ENCODE data around the gene DPEP3.
A peak's percentile ranks its signal among the peaks of the same experiment; 100 is the strongest.
"Not testable (repeated sequence)": the region's sequence is repeated elsewhere in the genome, so short reads cannot be mapped to it uniquely, and the experiment has no call there.

Gene DPEP3

DNA sequence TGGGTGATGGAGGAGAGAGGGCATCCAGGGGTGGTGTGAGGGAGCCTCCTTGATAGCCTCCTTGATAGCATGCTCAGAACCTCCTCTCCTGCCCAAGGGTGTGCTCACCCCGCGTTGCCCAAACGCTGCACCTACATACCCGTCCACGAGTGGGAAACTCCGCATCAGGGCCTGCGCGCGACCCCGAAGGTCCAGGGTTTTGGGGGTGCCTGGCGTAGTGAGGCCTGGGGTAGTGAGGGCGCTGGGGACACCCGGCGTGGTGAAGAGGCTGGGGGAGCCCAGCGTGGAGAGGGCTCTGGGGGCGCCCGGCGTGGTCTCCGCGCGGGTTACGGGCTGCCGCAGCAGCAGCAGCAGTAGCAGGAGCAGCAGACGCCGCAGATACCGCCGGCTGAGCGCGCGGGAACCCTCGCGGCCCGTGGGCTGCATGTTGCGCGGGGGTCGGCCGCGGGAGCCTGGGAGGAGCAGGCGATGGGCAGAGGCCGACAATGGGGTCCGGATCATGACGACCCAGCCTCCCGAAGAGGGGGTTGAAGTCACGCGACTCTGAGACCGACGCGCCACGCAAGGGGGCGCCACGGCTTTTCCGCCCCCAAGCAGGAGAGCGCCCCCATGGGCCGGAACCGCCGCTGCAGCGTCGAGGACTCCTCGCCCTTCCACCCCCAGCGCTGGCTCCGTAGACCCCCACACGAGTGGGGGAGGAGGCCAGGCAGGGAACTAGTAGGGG lies at the start of gene DPEP3:
DPEP3 (minus strand) TSS at position 545 of the 724 bp plus-strand sequence; CDS start at position 426, 119 bp downstream.
- no peak for DNase-seq (ENCODE audit: low spot score)

GRCh38 chr16:68028996-68029395 lies 48.7 kb upstream of the DPEP3 start:
- no peak for DNase-seq (ENCODE audit: low spot score)

- peak; percentile 88 for DNase-seq (ENCODE audit: low spot score)
Observed at GRCh38 chr16:68022728-68023537, 42.6 kb upstream of the DPEP3 start, which contains the start of the genes DDX28 and DUS2. TSS of gene DDX28 (minus strand) at chr16:68023232. CDS start at chr16:68023202, 30 bp downstream. TSS of gene DUS2 (plus strand) at chr16:68023284. CDS start at chr16:68038024, 14,740 bp downstream.

DNA sequence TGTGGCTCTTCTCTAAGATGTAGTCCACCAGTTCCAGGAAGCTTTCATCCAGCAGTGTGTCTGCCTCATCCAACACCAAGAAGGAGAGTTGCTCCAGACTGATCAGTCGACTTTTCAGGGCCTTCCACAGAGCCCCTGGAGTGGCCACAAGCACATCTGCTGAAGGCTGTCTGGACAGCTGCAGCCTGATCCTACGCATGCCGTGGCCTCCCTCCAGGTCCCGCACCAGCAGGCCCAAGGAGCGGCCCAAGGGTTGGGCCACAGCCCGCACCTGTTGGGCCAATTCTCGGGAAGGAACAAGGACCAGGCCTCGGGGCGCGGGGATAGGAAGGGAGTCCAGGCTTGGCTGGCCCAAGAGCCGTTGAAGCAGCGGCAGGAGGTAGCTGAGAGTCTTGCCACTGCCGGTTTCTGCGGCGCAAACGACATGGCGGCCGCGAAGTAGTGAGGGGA lies 42.0 kb upstream of the DPEP3 start:
- DNase-seq (ENCODE audit: low spot score) = no peak

- no peak for DNase-seq (ENCODE audit: low spot score)
Observed at GRCh38 chr16:68021490-68021889, 41.2 kb upstream of the DPEP3 start.

- DNase-seq (ENCODE audit: low spot score) = no peak
Observed at GRCh38 chr16:68019167-68019680, 38.9 kb upstream of the DPEP3 start.

DNA sequence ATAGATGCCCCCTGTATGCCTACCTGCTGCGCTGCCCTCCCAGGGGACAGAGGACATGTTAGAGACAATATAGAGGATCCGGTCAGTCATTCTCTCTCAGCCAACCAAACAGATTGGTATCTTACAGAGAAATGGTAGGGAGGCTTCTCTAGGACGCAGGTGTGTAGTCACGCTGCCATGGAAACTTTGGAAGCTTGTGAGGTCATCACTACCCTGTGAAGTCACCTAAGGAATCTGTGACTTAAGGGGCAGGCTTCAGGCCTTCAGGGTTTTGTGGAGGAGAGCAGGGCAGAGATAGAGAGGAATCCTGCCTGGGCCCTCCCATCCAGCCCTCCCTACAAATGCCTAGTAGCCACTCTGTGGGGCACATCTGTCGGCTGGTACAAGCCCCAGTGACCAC lies 35.4 kb upstream of the DPEP3 start, which contains the start of gene DPEP2NB:
DPEP2NB (minus strand) TSS at position 231 of the 400 bp plus-strand sequence; CDS start at position 90, 141 bp downstream.
- DNase-seq (ENCODE audit: low spot score) = no peak

DNA sequence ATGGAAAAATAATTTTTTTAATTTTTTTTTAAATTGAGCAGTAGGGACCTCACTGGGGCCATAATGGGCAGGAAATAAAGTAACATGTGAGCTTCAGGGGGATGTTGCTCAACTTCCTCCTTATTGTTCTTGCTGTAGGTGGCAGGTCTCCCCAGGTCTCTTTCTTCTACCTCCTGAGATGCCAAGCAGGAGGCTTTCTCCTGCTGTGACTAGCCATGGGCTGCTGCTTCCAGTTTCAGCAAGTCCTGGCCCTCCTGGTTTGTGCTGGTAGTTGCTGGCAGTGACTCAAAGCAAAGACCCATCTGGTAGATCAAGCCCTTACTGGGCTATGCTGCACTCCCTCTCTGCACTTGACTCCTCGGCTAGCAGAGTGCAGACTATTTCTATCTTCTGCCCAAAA lies 33.1 kb upstream of the DPEP3 start:
- no peak for DNase-seq (ENCODE audit: low spot score)

GRCh38 chr16:68009872-68010271 lies 29.6 kb upstream of the DPEP3 start:
- DNase-seq (ENCODE audit: low spot score) = not testable (repeated sequence)

GRCh38 chr16:68009157-68009735 lies 28.9 kb upstream of the DPEP3 start:
- no peak for DNase-seq (ENCODE audit: low spot score)

- no peak for DNase-seq (ENCODE audit: low spot score)
Observed at GRCh38 chr16:68005786-68006286, 25.5 kb upstream of the DPEP3 start.

GRCh38 chr16:68005211-68005610 lies 24.9 kb upstream of the DPEP3 start:
- DNase-seq (ENCODE audit: low spot score) = no peak

DNA sequence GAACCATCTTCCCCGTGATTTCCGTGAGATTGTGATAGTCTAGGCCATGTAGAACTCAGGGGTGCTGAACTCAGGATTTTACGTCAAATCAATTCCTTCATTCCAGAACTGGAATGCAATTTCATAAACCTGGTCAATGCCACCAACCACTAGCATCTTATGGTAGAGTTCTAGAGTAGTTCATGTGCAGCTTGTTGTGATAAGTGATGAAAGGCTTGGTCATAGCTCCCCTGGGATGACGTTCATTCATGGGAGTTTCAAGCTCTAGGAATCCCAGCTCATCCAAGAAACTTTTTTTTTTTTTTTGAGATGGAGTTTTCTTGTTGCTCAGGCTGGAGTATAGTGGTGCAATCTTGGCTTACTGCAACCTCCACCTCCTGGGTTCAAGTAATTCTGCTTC lies 22.7 kb upstream of the DPEP3 start:
- no peak for DNase-seq (ENCODE audit: low spot score)

- DNase-seq (ENCODE audit: low spot score) = no peak
Observed at GRCh38 chr16:68000450-68000849, 20.2 kb upstream of the DPEP3 start.

DNA sequence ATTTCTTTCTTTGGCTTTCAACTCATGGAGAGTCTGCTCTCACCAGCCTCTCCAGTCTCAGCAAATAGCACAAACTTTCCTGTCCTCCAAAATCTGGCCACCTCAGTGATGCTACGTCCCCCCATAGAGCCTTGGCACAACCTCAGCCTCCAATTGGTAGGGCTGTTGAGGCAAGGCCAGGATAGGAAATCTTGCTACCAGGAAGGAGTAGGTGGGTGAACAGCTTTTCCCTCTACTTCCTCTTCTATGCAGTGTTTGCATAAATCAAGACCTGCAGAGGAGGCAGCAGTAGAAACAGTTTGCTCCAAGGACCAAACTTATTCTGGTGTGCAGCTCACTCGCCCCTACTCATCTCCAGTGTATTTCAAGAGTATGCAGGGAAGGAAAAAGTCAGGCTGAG lies 19.7 kb upstream of the DPEP3 start:
- DNase-seq (ENCODE audit: low spot score) = no peak

DNA sequence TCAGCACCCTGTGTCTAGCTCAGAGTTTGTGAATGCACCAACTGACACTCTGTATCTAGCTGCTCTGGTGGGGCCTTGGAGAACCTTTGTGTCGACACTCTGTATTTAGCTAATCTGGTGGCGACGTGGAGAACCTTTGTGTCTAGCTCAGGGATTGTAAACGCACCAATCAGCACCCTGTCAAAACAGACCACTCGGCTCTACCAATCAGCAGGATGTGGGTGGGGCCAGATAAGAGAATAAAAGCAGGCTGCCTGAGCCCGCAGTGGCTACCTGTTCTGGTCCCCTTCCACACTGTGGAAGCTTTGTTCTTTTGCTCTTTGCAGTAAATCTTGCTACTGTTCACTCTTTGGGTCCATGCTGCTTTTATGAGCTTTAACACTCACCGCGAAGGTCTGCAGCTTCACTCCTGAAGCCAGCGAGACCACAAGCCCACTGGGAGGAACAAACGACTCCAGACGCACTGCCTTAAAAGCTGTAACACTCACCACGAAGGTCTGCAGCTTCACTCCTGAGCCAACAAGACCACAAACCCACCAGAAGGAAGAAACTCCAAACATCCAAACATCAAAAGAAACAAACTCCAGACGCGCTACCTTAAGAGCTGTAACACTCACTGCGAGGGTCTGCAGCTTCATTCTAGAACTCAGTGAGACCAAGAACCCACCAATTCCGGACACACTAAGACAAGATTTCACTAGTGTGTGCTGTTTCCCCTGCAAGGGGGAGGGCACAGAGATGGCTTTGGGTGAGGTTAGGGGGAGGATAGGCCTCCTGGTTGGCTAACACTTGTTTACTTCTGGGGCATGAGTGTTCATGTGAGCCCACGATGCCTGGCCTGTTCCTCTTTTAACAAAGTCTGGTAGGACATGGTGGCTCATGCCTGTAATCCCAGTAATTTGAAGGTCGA lies 18.7 kb upstream of the DPEP3 start, which contains the start of gene DPEP2:
DPEP2 (minus strand) TSS at position 706 of the 910 bp plus-strand sequence. CDS start 6,272 bp downstream, outside the sequence.
- DNase-seq (ENCODE audit: low spot score) = not testable (repeated sequence)

- DNase-seq (ENCODE audit: low spot score) = not testable (repeated sequence)
Observed at GRCh38 chr16:67998231-67998778, 18.0 kb upstream of the DPEP3 start.

GRCh38 chr16:67996666-67997065 lies 16.4 kb upstream of the DPEP3 start:
- DNase-seq (ENCODE audit: low spot score) = no peak

DNA sequence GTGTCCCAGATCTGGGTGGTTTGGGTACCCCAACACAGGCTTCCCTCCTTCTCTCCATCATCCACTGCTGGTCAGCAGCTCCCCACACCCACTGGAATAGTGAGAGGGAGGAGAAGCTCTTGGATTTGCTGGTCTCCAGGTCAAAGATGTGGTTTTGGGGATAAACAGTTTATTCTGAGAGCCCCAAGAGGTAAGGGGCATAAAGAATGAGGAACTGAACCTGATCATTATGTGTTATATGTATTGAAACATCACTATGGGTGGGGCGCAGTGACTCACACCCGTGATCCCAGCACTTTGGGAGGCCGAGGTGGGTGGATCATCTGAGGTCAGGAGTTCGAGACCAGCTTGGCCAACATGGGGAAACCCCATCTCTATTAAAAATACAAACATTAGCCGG lies 15.1 kb upstream of the DPEP3 start:
- no peak for DNase-seq (ENCODE audit: low spot score)

GRCh38 chr16:67994040-67994408 lies 13.7 kb upstream of the DPEP3 start:
- DNase-seq (ENCODE audit: low spot score) = not testable (repeated sequence)

Data from kidney tubule cell (primary cell).